Fibroblast of skin of right biceps (primary cell): ENCODE measurements around the gene SPESP1.
"Not testable (repeated sequence)": the region's sequence is repeated elsewhere in the genome, so short reads cannot be mapped to it uniquely, and the experiment has no call there.

Source experiments
- DNase-seq: peaks from one replicate; pipeline ENCODE4 v3.0.0-alpha.2; 2013

SPESP1 gene

GRCh38 chr15:68966996-68967395 is 36.7 kb downstream of the SPESP1 start:
- DNase-seq, result no peak

GRCh38 chr15:68967948-68968347 is 37.6 kb downstream of the SPESP1 start:
- DNase-seq, result no peak

DNA sequence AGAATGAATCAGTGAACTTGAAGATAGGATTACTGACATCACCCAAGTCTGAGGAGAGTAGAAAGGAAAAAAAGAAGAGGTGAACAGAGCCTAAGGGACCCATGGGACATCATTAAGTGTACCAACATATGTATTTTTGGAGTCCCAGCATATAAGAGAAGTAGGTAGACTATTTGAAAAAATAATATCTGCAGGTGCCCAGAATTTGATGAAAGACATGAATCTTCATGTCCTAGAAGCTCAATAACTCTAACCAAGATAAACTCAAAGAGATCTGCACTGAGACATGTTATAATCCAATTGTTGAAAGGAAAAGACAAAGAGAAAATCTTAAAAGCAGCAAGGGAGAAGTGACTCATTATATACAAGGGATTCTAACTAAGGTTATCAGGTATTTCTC is 39.0 kb downstream of the SPESP1 start:
- DNase-seq, result no peak

GRCh38 chr15:68972201-68973065 is 42.1 kb downstream of the SPESP1 start:
- no peak for DNase-seq

GRCh38 chr15:68975651-68976160 is 45.4 kb downstream of the SPESP1 start:
- DNase-seq, result not testable (repeated sequence)

DNA sequence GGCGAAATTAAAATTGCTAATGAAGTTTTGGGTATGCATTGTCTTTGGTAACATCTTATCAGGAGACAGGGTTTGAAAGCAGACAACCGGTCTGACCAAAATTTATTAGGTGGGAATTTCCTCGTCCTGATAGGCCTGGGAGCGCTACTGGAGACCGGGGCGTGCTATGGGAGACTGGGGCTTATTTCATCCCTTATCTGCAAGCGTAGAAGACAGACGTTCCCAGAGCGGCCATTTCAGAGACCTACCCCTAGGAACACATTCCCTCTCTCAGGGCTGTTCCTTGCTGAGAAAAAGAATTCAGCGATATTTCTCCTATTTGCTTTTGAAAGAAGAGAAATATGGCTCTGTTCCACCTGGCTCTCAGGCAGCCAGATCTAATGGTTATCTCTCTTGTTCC is 47.1 kb downstream of the SPESP1 start:
- DNase-seq, result not testable (repeated sequence)

GRCh38 chr15:68979006-68979405 is 48.7 kb downstream of the SPESP1 start:
- DNase-seq, result no peak

- DNase-seq, result no peak
These were observed 49.5 kb downstream of the SPESP1 start for GRCh38 chr15:68979816-68980215.

- DNase-seq, result no peak
These were observed 50.5 kb downstream of the SPESP1 start for GRCh38 chr15:68980786-68981185.

DNA sequence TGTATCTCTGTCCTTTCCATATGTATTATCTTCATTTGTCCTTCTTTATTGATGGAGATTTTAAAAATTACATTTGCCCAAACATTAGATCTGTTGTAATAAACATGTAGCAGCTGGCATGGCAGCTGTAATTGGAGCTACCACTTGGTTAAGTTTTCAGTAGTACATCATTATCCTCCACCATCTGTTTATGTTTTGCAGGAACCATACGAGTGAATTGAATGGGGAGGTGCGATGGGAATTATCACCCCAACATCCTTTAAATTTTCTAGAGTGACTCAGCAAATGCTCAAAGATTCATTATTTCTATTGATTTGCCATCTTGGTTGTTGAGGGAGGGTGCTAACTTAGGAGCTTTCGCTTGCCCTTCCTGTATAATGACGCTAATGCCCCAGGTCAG is 51.6 kb downstream of the SPESP1 start:
- no peak for DNase-seq

GRCh38 chr15:68982976-68983563 is 52.7 kb downstream of the SPESP1 start:
- DNase-seq, result no peak

DNA sequence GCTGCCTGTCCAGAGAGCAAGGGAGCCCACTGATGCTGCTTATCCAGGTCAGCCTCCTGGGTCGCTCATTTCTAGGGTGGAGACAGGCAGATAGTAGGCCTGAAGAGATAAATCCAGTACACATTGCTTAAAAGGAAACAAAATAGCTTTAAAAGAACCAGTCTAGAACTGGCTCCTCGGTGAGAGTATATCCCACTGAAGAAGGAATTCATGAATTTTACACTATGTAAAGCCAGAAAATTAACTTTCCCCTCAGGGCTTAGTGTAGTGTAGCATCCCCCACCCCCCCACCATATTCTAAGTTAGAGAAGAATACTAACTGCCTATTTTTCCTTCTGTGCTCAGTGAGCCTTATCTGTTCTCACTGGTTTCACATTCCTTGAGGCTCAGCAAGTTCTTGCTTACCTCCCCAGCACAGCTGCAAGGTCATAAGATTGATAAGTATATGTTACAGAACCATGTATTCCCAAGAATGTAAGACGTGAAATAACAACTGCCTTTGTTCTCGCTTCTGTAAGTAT is 53.7 kb downstream of the SPESP1 start:
- DNase-seq, result no peak

- DNase-seq, result no peak
These were observed 54.3 kb downstream of the SPESP1 start for GRCh38 chr15:68984586-68984985.

DNA sequence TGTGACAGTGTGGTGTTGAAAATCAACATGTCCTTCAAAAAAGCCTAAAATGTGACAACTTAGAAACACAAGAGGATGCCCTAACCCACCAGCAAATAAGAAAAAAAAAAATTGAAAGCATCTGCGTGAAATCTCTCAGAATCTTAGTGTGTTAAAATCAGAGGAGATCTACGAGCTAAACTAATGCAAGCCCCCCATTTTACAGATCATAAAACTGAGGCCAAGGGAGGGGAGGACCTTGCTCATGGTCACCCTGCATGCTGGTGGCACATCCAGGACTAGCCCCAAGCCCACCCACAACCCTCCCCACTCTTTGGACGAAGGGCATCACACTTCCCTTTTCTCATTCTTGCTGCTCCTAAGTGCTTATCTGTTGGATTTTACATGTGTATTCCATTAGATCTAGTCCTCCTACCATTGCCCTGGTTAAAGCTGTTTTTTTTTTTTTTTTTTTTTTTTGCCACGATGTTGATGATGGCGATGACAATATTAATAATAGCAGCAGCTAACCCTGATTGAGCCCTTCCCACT is 55.1 kb downstream of the SPESP1 start:
- no peak for DNase-seq

- no peak for DNase-seq
These were observed 56.0 kb downstream of the SPESP1 start for GRCh38 chr15:68986322-68986721.

- no peak for DNase-seq
These were observed 56.8 kb downstream of the SPESP1 start for GRCh38 chr15:68987120-68987519.

DNA sequence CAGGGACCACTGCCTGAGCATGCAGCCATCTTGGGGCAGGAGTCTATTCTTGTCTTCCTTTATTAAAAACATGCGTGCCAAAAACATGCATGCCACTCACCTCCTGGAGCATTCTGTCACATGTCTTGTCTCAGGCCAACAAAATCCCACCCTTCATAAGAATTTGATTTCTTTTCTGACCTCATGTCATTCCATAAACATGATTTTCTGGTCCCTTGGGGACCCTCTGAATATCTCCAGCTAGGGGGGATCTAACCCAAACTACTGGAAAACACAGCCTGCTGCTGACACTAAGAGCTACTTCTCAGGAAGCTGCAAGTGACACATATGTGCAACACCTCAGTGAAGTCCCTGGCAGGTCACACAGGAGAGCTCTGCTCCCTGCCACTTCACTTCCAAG is 57.4 kb downstream of the SPESP1 start:
- peak; percentile 9 for DNase-seq

- no peak for DNase-seq
These were observed 59.4 kb downstream of the SPESP1 start for GRCh38 chr15:68989541-68990230.

DNA sequence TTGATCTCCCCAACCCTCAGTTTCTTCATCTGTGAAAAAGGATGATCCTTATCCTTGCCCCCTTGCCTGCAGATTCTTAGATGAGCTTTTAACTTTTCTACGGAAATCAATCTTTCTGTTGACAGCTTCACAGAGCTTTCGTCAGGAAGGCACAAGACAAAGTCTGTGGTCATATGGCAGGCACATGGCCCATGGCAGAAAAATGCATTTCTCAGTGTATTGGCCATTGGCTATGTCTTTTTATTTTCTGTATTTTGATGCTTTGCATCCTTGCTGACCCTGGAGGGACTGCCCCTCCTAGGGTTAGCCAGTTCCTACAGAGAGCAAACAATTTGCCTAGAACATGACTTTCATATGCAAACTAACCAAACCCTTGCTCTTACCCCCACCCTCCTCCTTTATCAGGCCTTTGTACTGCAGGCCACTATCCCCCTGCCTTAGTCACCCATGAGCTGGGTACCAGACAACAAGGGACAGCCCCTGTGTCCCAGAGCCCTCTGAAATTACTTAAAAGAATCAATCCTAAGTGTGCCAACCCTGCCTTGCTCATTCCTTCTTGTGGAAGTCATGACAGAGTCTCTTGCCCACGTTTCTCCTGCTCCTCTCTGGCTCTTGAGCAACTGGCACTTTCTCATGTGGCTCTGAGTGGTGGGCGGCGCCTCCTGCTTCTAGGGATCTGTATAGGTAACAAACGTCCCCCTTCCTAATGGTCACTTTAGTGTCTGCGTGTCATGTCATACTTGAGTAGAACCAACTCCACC is 60.1 kb downstream of the SPESP1 start:
- no peak for DNase-seq

GRCh38 chr15:68990992-68991500 is 60.7 kb downstream of the SPESP1 start:
- DNase-seq, result no peak

DNA sequence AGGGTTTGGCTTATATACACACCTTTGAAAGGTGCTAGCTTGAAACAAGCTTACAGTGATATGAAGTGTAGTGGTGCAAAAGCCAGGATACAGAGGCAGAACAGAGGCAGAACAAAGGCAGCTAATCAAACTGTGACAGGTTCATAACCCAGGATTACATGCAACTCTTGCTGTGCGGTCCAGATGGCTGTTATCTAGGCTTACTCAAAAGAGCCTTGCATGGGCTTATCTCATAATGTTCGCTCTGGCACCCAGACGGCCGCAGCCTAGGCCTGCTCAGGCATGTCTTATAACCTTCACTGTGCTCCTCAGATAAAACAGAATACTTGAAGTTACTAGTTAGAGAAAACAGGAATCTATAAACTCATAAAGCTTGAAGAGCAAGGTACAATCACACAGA is 61.4 kb downstream of the SPESP1 start:
- no peak for DNase-seq

GRCh38 chr15:68992696-68993095 is 62.4 kb downstream of the SPESP1 start:
- no peak for DNase-seq
